ENCODE results near the gene ILF2.

The ILF2 gene

GRCh38 chr1:153679337-153680119 is 8.7 kb upstream of the ILF2 start:
- peak; percentile 15 for TF ChIP-seq CTCF (IDR thresholded peaks at IDR 0.05; ENCODE audit: insufficient read depth, low read depth, low read length, missing control alignments)
- H3K4me3 ChIP-seq (ENCODE audit: low read length): no peak overlapping the region
- DNase-seq (ENCODE audit: low read depth): no peak

- peak within 1 kb of the TSS; percentile 25 for H3K4me3 ChIP-seq (ENCODE audit: low read length)
- TF ChIP-seq CTCF (IDR thresholded peaks at IDR 0.05; ENCODE audit: insufficient read depth, low read depth, low read length, missing control alignments): no peak
- DNase-seq (ENCODE audit: low read depth): peak; percentile 29
Measured at GRCh38 chr1:153678519-153679336, 7.9 kb upstream of the ILF2 start, which contains the start of gene NPR1. NPR1 (plus strand) TSS chr1:153678688; CDS start chr1:153679109, 421 bp downstream.

- peak overlapping the region; percentile 25 for H3K4me3 ChIP-seq (ENCODE audit: low read length)
- TF ChIP-seq CTCF (IDR thresholded peaks at IDR 0.05; ENCODE audit: insufficient read depth, low read depth, low read length, missing control alignments): peak; percentile 92
- DNase-seq (ENCODE audit: low read depth): peak; percentile 64
Measured at GRCh38 chr1:153677718-153678518, 7.1 kb upstream of the ILF2 start.

GRCh38 chr1:153673511-153673910 is 2.7 kb upstream of the ILF2 start:
- DNase-seq (ENCODE audit: low read depth): no peak
- no peak overlapping the region for H3K4me3 ChIP-seq (ENCODE audit: low read length)
- no peak for TF ChIP-seq CTCF (IDR thresholded peaks at IDR 0.05; ENCODE audit: insufficient read depth, low read depth, low read length, missing control alignments)

GRCh38 chr1:153671628-153672353 is 998 bp upstream of the ILF2 start:
- peak overlapping the region; percentile 61 for H3K4me3 ChIP-seq (ENCODE audit: low read length)
- DNase-seq (ENCODE audit: low read depth): peak; percentile 82

GRCh38 chr1:153670257-153670858 is 435 bp downstream of the ILF2 start:
- DNase-seq (ENCODE audit: low read depth): no peak
- TF ChIP-seq CTCF (IDR thresholded peaks at IDR 0.05; ENCODE audit: insufficient read depth, low read depth, low read length, missing control alignments): no peak
- peak overlapping the region; percentile 66 for H3K4me3 ChIP-seq (ENCODE audit: low read length)

Data from epithelial cell of esophagus (primary cell).